Measurements from ENCODE around the gene EFNA2. TPM values are rescaled to one million over a fixed set of nuclear protein-coding genes. Genes with fewer than 3 reads are reported as not detected.

EFNA2 gene
- total and polyA plus RNA-seq, 2 of the 8 experiments (the other 6 are each of a cell fraction or from before 2014, with no cell fraction given) = 4.0 to 7.0 TPM

- Histone ChIP-seq H3K4me1 (replicated peaks in 1 of 4; ENCODE audit: control insufficient read depth in 3 of 4, insufficient read depth in 4 of 4, low read length in 3 of 4) (peaks cover 0 to 18% (median 15%) of the 10 kb centered on the region in 4 experiments; a peak in 5 of 7 replicates), H4K5ac (ENCODE audit: insufficient read length, low read depth, low read length) (peak overlapping the region; percentile 15), H3K4ac (replicated peaks; ENCODE audit: insufficient read length, low read depth, low read length) (peak overlapping the region; percentile 95), H3K18ac (ENCODE audit: extremely low read depth, low read length) (peak overlapping the region; percentile 83), H3K36me3 (ENCODE audit: control insufficient read depth in 2 of 4, insufficient read depth in 4 of 4, low read length in 3 of 4) (peaks cover 26 to 43% (median 36%) of the 10 kb centered on the region in 4 experiments), H2BK12ac (ENCODE audit: low read depth, low read length) (peak overlapping the region; percentile 39; the same call in 1 of the 2 replicates), H2AK5ac (ENCODE audit: low read depth, low read length) (no peak overlapping the region; the same call in 1 of the 2 replicates), H3K27me3 (replicated peaks in 1 of 4; ENCODE audit: control insufficient read depth in 3 of 4, extremely low read depth in 1 of 4, insufficient read depth in 3 of 4, low read length in 3 of 4) (no peaks in the 10 kb centered on the region), H2BK20ac (ENCODE audit: low read length) (no peak overlapping the region), H2BK15ac (ENCODE audit: low read length) (no peak overlapping the region), H4K20me1 (replicated peaks in 1 of 2; ENCODE audit: control insufficient read depth in 1 of 2, insufficient read depth in 2 of 2, low read length in 2 of 2) (peaks cover 5 to 21% of the 10 kb centered on the region in 2 experiments), H3K23me2 (ENCODE audit: low read depth, low read length) (peaks cover 10% of the 10 kb centered on the region; the same call in 1 of the 2 replicates), H4K8ac (ENCODE audit: extremely low read depth, insufficient read depth, low read length) (peak overlapping the region; percentile 70; the same call in 1 of the 2 replicates), H3K79me2 (ENCODE audit: control insufficient read depth in 1 of 2, insufficient read depth in 2 of 2, low read length in 2 of 2) (peaks cover 0 to 23% of the 10 kb centered on the region in 2 experiments; a peak in 1 of 4 replicates), H3K4me2 (ENCODE audit: insufficient read depth in 1 of 2, low read depth in 2 of 2, low read length in 2 of 2) (peak overlapping the region; percentile 80 to 90), H2BK120ac (replicated peaks; ENCODE audit: low read depth, low read length) (peak overlapping the region; percentile 41), H3K9ac (replicated peaks in 1 of 4; ENCODE audit: extremely low read depth in 1 of 4, low read depth in 3 of 4, low read length in 3 of 4) (peak overlapping the region; percentile 66 to 74 (median 71)), H3K79me1 (ENCODE audit: low read depth, low read length) (peaks cover 19% of the 10 kb centered on the region), H3K56ac (replicated peaks; ENCODE audit: insufficient read length, low read depth, low read length) (peak overlapping the region; percentile 43), H3K9me3 (ENCODE audit: insufficient read depth in 2 of 2, low read depth in 1 of 2, low read length in 1 of 2) (no peaks in the 10 kb centered on the region), H4K91ac (replicated peaks; ENCODE audit: insufficient read length, low read length) (peak overlapping the region; percentile 95), H3K23ac (ENCODE audit: insufficient read length) (no peak overlapping the region), H3K14ac (ENCODE audit: insufficient read length) (no peak overlapping the region), H2BK5ac (ENCODE audit: low read depth, low read length) (peak overlapping the region; percentile 87; the same call in 1 of the 2 replicates), H3K27ac (ENCODE audit: low read depth, low read length) (peak overlapping the region; percentile 85), H3K4me3 (ENCODE audit: extremely low read depth in 1 of 4, insufficient read depth in 2 of 4, low read depth in 3 of 4, low read length in 4 of 4) (peak overlapping the region; percentile 77 to 82 (median 78)), H2AFZ (ENCODE audit: low read length) (no peak overlapping the region)
- 18% methylated on average over 40 of the region's 43 CpGs; no CpG with 5 or more reads in 1 of the 2 experiments for WGBS, 2 experiments (ENCODE audit: extremely low coverage in 1 of 2, insufficient coverage in 1 of 2, insufficient read length in 1 of 2, insufficient replicate concordance in 2 of 2, low coverage in 1 of 2, low lambda C conversion rate in 2 of 2, missing lambda C conversion rate in 1 of 2)
- no peak for FAIRE-seq
- ChIA-PET POLR2A (ENCODE audit: partially characterized antibody) (interaction anchor here (0.6 to 11.4 kb wide), 6 partner anchors 8 to 130 kb away, joined by 3 to 331 read pairs (median 4); partner anchors contain the start of gene CIRBP), CTCF (ENCODE audit: partially characterized antibody) (no interaction called here)
- no peak for DNase-seq (ENCODE audit: low read depth in 1 of 2, low spot score in 2 of 2)
- no peak for TF ChIP-seq SP2 (IDR thresholded peaks at IDR 0.05; ENCODE audit: low read length)
- TF ChIP-seq BCL11A (IDR thresholded peaks at IDR 0.05; ENCODE audit: low read depth in 2 of 2, low read length in 2 of 2) = no peak
- TF ChIP-seq, protein P1, sequence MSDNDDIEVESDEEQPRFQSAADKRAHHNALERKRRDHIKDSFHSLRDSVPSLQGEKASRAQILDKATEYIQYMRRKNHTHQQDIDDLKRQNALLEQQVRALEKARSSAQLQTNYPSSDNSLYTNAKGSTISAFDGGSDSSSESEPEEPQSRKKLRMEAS (IDR thresholded peaks at IDR 0.05) = peak; percentile 36; the same call in 1 of the 2 replicates
- TF ChIP-seq TEAD4 (IDR thresholded peaks at IDR 0.05; ENCODE audit: low read depth, low read length) = no peak
- 0 out of 4 replicates have a peak, but pooled peaks of 1 of the 2 experiments have one; percentile 11 for TF ChIP-seq HDAC2 (IDR thresholded peaks at IDR 0.05; ENCODE audit: borderline replicate concordance in 1 of 2, low read depth in 2 of 2, low read length in 2 of 2)
- TF ChIP-seq SRF (IDR thresholded peaks at IDR 0.05; ENCODE audit: low read depth, low read length) = 0 out of 2 replicates have a peak, but pooled peaks have one; percentile 0
- no peak for TF ChIP-seq TAF7 (optimal IDR thresholded peaks at IDR 0.05; ENCODE audit: borderline replicate concordance, low read depth, low read length)
- TF ChIP-seq MAFK (IDR thresholded peaks at IDR 0.05; ENCODE audit: low read depth, low read length) = no peak
- no peak for TF ChIP-seq EZH2 (IDR thresholded peaks at IDR 0.05; ENCODE audit: low read depth, low read length, severe bottlenecking)
- TF ChIP-seq CBX8 (IDR thresholded peaks at IDR 0.05; ENCODE audit: borderline replicate concordance, low read depth, low read length) = no peak
- no peak for TF ChIP-seq CREB1 (IDR thresholded peaks at IDR 0.05)
Measured at GRCh38 chr19:1275976-1276627, 9.6 kb upstream of the EFNA2 start.
